Mesenchymal stem cell (in vitro differentiated cells and primary cell): ENCODE measurements around the gene TACR2.
A peak's percentile ranks its signal among the peaks of the same experiment; 100 is the strongest.

Experiments
- DNase-seq: peaks from one replicate; pipeline ENCODE4 v3.0.0-alpha.2; 2013
- H2AFZ ChIP-seq: one replicate; pipeline ENCODE4 v1.6.1; 2013; ENCODE audit warnings: low read depth, mild to moderate bottlenecking, control low read depth, inconsistent platforms, low read length, moderate library complexity
- H2AK5ac ChIP-seq: 2 replicates; pipeline ENCODE4 v1.6.1; 2013; ENCODE audit warnings: low read length, moderate library complexity, mild to moderate bottlenecking, inconsistent platforms; ENCODE audit not compliant: severe bottlenecking
- H2BK120ac ChIP-seq: one replicate; pipeline ENCODE4 v1.6.1; 2013; ENCODE audit warnings: low read depth, mild to moderate bottlenecking, inconsistent platforms, low read length, moderate library complexity
- H2BK12ac ChIP-seq, 2 experiments: one replicate each; pipeline ENCODE4 v1.6.1; 2013; ENCODE audit warnings: inconsistent platforms in 2 of 2, low read length in 2 of 2, mild to moderate bottlenecking in 2 of 2, moderate library complexity in 2 of 2, control low read depth in 1 of 2
- H2BK15ac ChIP-seq: one replicate; pipeline ENCODE4 v1.6.1; 2013; ENCODE audit warnings: mild to moderate bottlenecking, low read depth, inconsistent platforms; ENCODE audit not compliant: poor library complexity, severe bottlenecking
- H2BK5ac ChIP-seq: 2 replicates; pipeline ENCODE4 v1.6.1; 2013; ENCODE audit warnings: low read depth, mild to moderate bottlenecking, low read length, control low read depth, inconsistent platforms; ENCODE audit not compliant: poor library complexity, severe bottlenecking
- H3K14ac ChIP-seq, 2 experiments: one replicate each; pipeline ENCODE4 v1.6.1; 2013; ENCODE audit warnings: inconsistent platforms in 2 of 2, low read length in 2 of 2, control low read depth in 1 of 2, mild to moderate bottlenecking in 1 of 2, moderate library complexity in 1 of 2
- H3K18ac ChIP-seq, 2 experiments: one replicate each; pipeline ENCODE4 v1.6.1; 2013; ENCODE audit warnings: inconsistent platforms in 2 of 2, low read length in 2 of 2, control low read depth in 1 of 2, low read depth in 1 of 2, mild to moderate bottlenecking in 1 of 2
- H3K23ac ChIP-seq, 2 experiments: one replicate each; pipeline ENCODE4 v1.6.1; 2013; ENCODE audit warnings: inconsistent platforms in 2 of 2, low read length in 2 of 2, mild to moderate bottlenecking in 2 of 2, moderate library complexity in 2 of 2, control low read depth in 1 of 2
- H3K27ac ChIP-seq: 2 replicates; pipeline ENCODE4 v1.5.1; 2013; ENCODE audit warnings: mild to moderate bottlenecking, moderate library complexity, low read length, control low read depth, inconsistent platforms; ENCODE audit not compliant: poor library complexity, severe bottlenecking
- H3K27me3 ChIP-seq, 2 experiments: 2 replicates each; pipeline versions ENCODE4 v1.6.1 to v1.7.0; 2013; ENCODE audit warnings: low read length in 2 of 2, mild to moderate bottlenecking in 2 of 2, moderate library complexity in 2 of 2, control low read depth in 1 of 2, inconsistent platforms in 1 of 2; ENCODE audit not compliant: control insufficient read depth in 1 of 2, insufficient read depth in 1 of 2
- H3K36me3 ChIP-seq, 2 experiments: 2 replicates each; pipeline versions ENCODE4 v1.6.1 to v1.7.0; 2013; ENCODE audit warnings: low read length in 2 of 2, control low read depth in 1 of 2, inconsistent platforms in 1 of 2, low read depth in 1 of 2, mild to moderate bottlenecking in 1 of 2; ENCODE audit not compliant: insufficient read depth in 2 of 2, control insufficient read depth in 1 of 2
- H3K4ac ChIP-seq, 2 experiments: one replicate each; pipeline ENCODE4 v1.6.1; 2013; ENCODE audit warnings: inconsistent platforms in 2 of 2, low read length in 2 of 2, mild to moderate bottlenecking in 2 of 2, moderate library complexity in 2 of 2, control low read depth in 1 of 2, low read depth in 1 of 2
- H3K4me1 ChIP-seq: 2 replicates; pipeline ENCODE4 v1.6.1; 2013; ENCODE audit warnings: low read depth, low read length, control low read depth; ENCODE audit not compliant: control insufficient read depth, insufficient read depth
- H3K4me2 ChIP-seq: 2 replicates; pipeline ENCODE4 v1.6.1; 2013; ENCODE audit warnings: low read length, mild to moderate bottlenecking, inconsistent platforms; ENCODE audit not compliant: poor library complexity, severe bottlenecking
- H3K4me3 ChIP-seq, 2 experiments: 2 replicates each; pipeline versions ENCODE4 v1.5.1 to v1.7.0; 2013; ENCODE audit warnings: low read length in 2 of 2, mild to moderate bottlenecking in 2 of 2, control low read depth in 1 of 2, low read depth in 1 of 2; ENCODE audit not compliant: insufficient read depth in 1 of 2
- H3K79me1 ChIP-seq: replicated peaks from 2 replicates; pipeline ENCODE4 v1.6.1; 2013; ENCODE audit warnings: mild to moderate bottlenecking, control low read depth, low read length, inconsistent platforms; ENCODE audit not compliant: poor library complexity, severe bottlenecking
- H3K9ac ChIP-seq: 2 replicates; pipeline ENCODE4 v1.7.0; 2013; ENCODE audit warnings: mild to moderate bottlenecking, low read length, moderate library complexity
- H3K9me3 ChIP-seq: 2 replicates; pipeline ENCODE4 v1.7.0; 2013; ENCODE audit warnings: mild to moderate bottlenecking, low read length; ENCODE audit not compliant: control insufficient read depth
- H4K8ac ChIP-seq: one replicate; pipeline ENCODE4 v1.6.1; 2013; ENCODE audit warnings: inconsistent platforms, mild to moderate bottlenecking, low read length, moderate library complexity
- H4K91ac ChIP-seq: one replicate; pipeline ENCODE4 v1.6.1; 2013; ENCODE audit warnings: mild to moderate bottlenecking, low read length, inconsistent platforms
- WGBS: methylation state at CpG from one replicate; pipeline ENCODE4 v1.1.7; 2013; ENCODE audit warnings: mixed read lengths; 5-methylcytosine and 5-hydroxymethylcytosine counted together

The TACR2 gene

DNA sequence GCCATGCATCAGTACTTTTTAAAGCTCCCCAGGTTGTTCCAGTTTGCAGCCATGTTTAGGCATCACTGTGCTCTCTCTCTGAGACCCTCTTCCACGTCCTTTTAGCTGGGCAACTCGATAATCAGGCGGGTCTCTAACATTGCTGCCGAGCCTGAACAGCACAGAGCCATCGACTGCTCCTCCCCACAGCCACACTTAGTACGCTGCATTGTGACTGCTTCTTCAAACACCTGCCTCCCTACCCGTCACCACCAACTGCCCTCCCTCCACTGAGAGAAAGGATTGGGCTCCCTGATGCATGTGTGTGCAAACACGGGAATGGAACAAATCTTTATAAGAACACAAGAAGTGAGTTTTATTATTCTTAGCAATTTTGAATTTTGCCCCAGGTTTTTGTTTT, 11.4 kb upstream of the TACR2 start:
- WGBS: 91% methylated on average over 7 of the region's 8 CpGs
- H2BK5ac ChIP-seq: no peak overlapping the region
- H2BK12ac ChIP-seq: no peak overlapping the region
- no peaks in the 10 kb centered on the region for H3K79me1 ChIP-seq
- no peak overlapping the region for H3K4me2 ChIP-seq
- no peak overlapping the region for H3K4ac ChIP-seq
- no peaks in the 10 kb centered on the region for H3K4me1 ChIP-seq
- H2BK120ac ChIP-seq: no peak overlapping the region
- H3K27me3 ChIP-seq: peaks cover 0 to 5% of the 10 kb centered on the region in 2 experiments
- H2AFZ ChIP-seq: no peak overlapping the region
- H2BK15ac ChIP-seq: no peak overlapping the region
- no peak overlapping the region for H3K27ac ChIP-seq
- H3K4me3 ChIP-seq: no peak overlapping the region
- no peaks in the 10 kb centered on the region for H3K9me3 ChIP-seq
- H3K18ac ChIP-seq: no peak overlapping the region
- DNase-seq: no peak
- peak overlapping the region in 1 of 2 experiments; percentile 4 for H3K14ac ChIP-seq
- H4K91ac ChIP-seq: no peak overlapping the region
- H2AK5ac ChIP-seq: no peak overlapping the region
- H3K23ac ChIP-seq: no peak overlapping the region
- H3K36me3 ChIP-seq: no peaks in the 10 kb centered on the region
- no peak overlapping the region for H4K8ac ChIP-seq
- H3K9ac ChIP-seq: no peak overlapping the region

DNA sequence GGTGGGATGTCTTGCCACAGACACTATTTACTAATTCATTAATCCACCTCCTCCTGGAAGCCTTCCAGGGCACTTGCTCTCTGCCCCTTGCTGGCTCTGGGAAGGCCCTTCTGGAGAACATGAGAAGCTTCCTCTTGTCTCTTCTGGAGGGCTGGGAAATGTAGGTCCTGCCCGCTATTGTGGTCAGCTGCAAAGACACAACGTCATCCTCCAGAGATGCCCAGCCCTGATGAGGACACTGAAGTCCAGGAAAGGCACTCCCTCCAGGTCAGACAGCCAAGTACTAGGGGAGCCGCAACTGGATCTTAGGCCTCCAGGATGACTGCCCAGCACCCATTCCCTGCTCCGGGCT, 9.6 kb upstream of the TACR2 start:
- Histone ChIP-seq H3K36me3 (no peaks in the 10 kb centered on the region), H2AK5ac (no peak overlapping the region), H2BK12ac (no peak overlapping the region), H3K4me2 (no peak overlapping the region), H3K23ac (no peak overlapping the region), H3K9me3 (no peaks in the 10 kb centered on the region), H3K4me1 (no peaks in the 10 kb centered on the region), H3K4ac (no peak overlapping the region), H2BK15ac (no peak overlapping the region), H3K27ac (no peak overlapping the region), H2BK120ac (no peak overlapping the region), H4K8ac (no peak overlapping the region), H3K79me1 (no peaks in the 10 kb centered on the region), H2AFZ (no peak overlapping the region), H3K14ac (no peak overlapping the region), H2BK5ac (no peak overlapping the region), H4K91ac (no peak overlapping the region), H3K9ac (no peak overlapping the region), H3K27me3 (peaks cover 9 to 20% of the 10 kb centered on the region in 2 experiments), H3K4me3 (no peak overlapping the region), H3K18ac (no peak overlapping the region)
- peak; percentile 83 for DNase-seq
- WGBS: 85% methylated on average over 4 of the region's 4 CpGs

DNA sequence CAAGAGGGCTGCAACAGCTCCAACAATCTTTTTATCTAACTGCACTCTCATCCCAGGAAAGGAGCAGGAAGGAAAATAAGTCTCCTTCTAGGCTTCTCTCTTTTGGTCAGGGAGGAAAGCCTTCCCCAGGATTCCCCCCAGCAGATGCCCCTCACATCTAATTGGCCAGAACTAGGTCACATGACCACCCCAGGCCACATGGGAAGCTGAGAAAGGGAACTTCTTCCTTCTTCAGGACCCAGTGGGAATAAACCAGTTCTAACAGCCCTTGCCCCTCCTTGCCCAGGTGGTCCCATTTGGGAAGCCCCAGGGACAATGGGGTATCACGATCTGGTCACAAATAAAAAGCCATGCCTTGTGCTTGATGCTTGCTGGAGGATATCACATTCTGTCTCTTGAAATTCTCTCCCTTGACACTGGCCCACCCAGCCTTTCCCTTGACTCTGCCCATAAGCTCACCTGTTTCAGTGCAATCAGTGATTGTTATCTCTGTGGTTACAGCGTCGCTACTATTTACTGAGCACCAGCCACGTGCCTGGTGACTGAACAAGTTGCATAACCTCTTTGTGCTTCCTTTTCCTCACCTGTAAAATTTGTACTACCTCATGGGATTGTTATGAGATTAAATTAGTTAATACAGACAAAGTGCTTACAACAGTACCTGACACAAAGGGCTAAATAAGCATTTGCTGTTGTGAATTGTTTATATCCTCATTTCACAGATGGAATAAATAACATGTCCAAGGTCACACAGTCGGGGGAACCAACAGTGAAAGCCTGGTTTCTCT, 9.0 kb upstream of the TACR2 start:
- Histone ChIP-seq H3K79me1 (no peaks in the 10 kb centered on the region), H3K18ac (no peak overlapping the region), H2BK15ac (no peak overlapping the region), H3K27me3 (peaks cover 9 to 23% of the 10 kb centered on the region in 2 experiments), H4K8ac (no peak overlapping the region), H2BK5ac (no peak overlapping the region), H4K91ac (no peak overlapping the region), H2BK12ac (no peak overlapping the region), H3K4me1 (no peaks in the 10 kb centered on the region), H2AK5ac (no peak overlapping the region), H2AFZ (no peak overlapping the region), H3K9ac (no peak overlapping the region), H3K4me2 (no peak overlapping the region), H3K4me3 (no peak overlapping the region), H2BK120ac (no peak overlapping the region), H3K23ac (no peak overlapping the region), H3K14ac (no peak overlapping the region), H3K4ac (no peak overlapping the region), H3K27ac (no peak overlapping the region), H3K9me3 (no peaks in the 10 kb centered on the region), H3K36me3 (no peaks in the 10 kb centered on the region)
- WGBS: 97% methylated on average over 5 of the region's 5 CpGs
- no peak for DNase-seq

- Histone ChIP-seq H3K9ac (no peak overlapping the region), H4K91ac (no peak overlapping the region), H2BK15ac (no peak overlapping the region), H3K79me1 (no peaks in the 10 kb centered on the region), H2BK12ac (no peak overlapping the region), H3K4me2 (no peak overlapping the region), H3K9me3 (no peaks in the 10 kb centered on the region), H2AK5ac (no peak overlapping the region), H3K23ac (no peak overlapping the region), H2AFZ (no peak overlapping the region), H3K36me3 (no peaks in the 10 kb centered on the region), H3K14ac (no peak overlapping the region), H3K27ac (no peak overlapping the region), H3K27me3 (peaks cover 9 to 23% of the 10 kb centered on the region in 2 experiments), H3K18ac (no peak overlapping the region), H2BK120ac (no peak overlapping the region), H3K4ac (no peak overlapping the region), H3K4me1 (no peaks in the 10 kb centered on the region), H2BK5ac (no peak overlapping the region), H4K8ac (no peak overlapping the region), H3K4me3 (no peak overlapping the region)
- no peak for DNase-seq
- WGBS: no CpG with 5 or more reads among the region's 2 CpGs
Observed at GRCh38 chr10:69425041-69425440, 8.3 kb upstream of the TACR2 start.
